Keratinocyte (primary cell): ENCODE results near the gene SALL4. TPM values are rescaled to one million over a fixed set of nuclear protein-coding genes. Genes with fewer than 3 reads are reported as not detected.
"Not testable (repeated sequence)": the region's sequence is repeated elsewhere in the genome, so short reads cannot be mapped to it uniquely, and the experiment has no call there.

Experiments
- DNase-seq: peaks from one replicate; pipeline ENCODE4 v3.0.0-alpha.2; 2011; ENCODE audit warnings: low read depth, missing footprints, low spot score
- FAIRE-seq: peaks from 2 replicates; lab custom pipeline; 2011; peaks lifted over from hg19 to GRCh38; lab: Jason Lieb, UNC
- H2AFZ ChIP-seq: 2 replicates; pipeline ENCODE4 v1.6.0; 2012; ENCODE audit warnings: low read length, control low read depth, inconsistent platforms; ENCODE audit not compliant: control insufficient read depth
- H3K27ac ChIP-seq: 2 replicates; pipeline ENCODE4 v1.5.1; 2011; ENCODE audit warnings: low read length; ENCODE audit not compliant: control insufficient read depth, insufficient read depth
- H3K27me3 ChIP-seq: 3 replicates; pipeline ENCODE4 v1.6.0; 2011; ENCODE audit warnings: low read length; ENCODE audit not compliant: control insufficient read depth, insufficient read depth; ENCODE audit errors: extremely low read depth
- H3K36me3 ChIP-seq, 2 experiments: 2 replicates in 1 of 2; 3 replicates in 1 of 2; pipeline ENCODE4 v1.5.1; 2011; ENCODE audit warnings: low read length in 2 of 2, mild to moderate bottlenecking in 1 of 2; ENCODE audit not compliant: control insufficient read depth in 2 of 2, insufficient read depth in 2 of 2; ENCODE audit errors: extremely low read depth in 1 of 2
- H3K4me1 ChIP-seq: 3 replicates; pipeline ENCODE4 v1.5.1; 2011; ENCODE audit warnings: low read length; ENCODE audit not compliant: control insufficient read depth, insufficient read depth; ENCODE audit errors: extremely low read depth
- H3K4me2 ChIP-seq: 3 replicates; pipeline ENCODE4 v1.6.0; 2011; ENCODE audit warnings: low read depth, low read length; ENCODE audit not compliant: control insufficient read depth, insufficient read depth; ENCODE audit errors: extremely low read depth
- H3K4me3 ChIP-seq, 3 experiments: fragments of 200-600 bp in 1 of 3; sonication (generic) in 1 of 3; 2 replicates in 2 of 3; 3 replicates in 1 of 3; pipeline ENCODE4 v1.5.1; 2011 to 2016; ENCODE audit warnings: low read length in 3 of 3, mild to moderate bottlenecking in 3 of 3, control low read depth in 2 of 3, inconsistent platforms in 1 of 3, low read depth in 1 of 3, mixed read lengths in 1 of 3, mixed run types in 1 of 3, moderate library complexity in 1 of 3; ENCODE audit not compliant: control insufficient read depth in 2 of 3, insufficient read depth in 2 of 3; ENCODE audit errors: extremely low read depth in 1 of 3
- H3K79me2 ChIP-seq: 2 replicates; pipeline ENCODE4 v1.6.0; 2012; ENCODE audit warnings: low read length; ENCODE audit not compliant: control insufficient read depth, insufficient read depth
- H3K9ac ChIP-seq: 3 replicates; pipeline ENCODE4 v1.6.0; 2011; ENCODE audit warnings: low read length; ENCODE audit not compliant: control insufficient read depth, insufficient read depth; ENCODE audit errors: extremely low read depth
- H3K9me1 ChIP-seq: 3 replicates; pipeline ENCODE4 v1.6.0; 2011; ENCODE audit warnings: low read length; ENCODE audit not compliant: control insufficient read depth, insufficient read depth; ENCODE audit errors: extremely low read depth
- H3K9me3 ChIP-seq: 2 replicates; pipeline ENCODE4 v1.5.1; 2012; ENCODE audit warnings: low read depth, low read length; ENCODE audit not compliant: control insufficient read depth
- H4K20me1 ChIP-seq: 3 replicates; pipeline ENCODE4 v1.6.0; 2011; ENCODE audit warnings: low read length; ENCODE audit not compliant: control insufficient read depth, insufficient read depth; ENCODE audit errors: extremely low read depth
- CTCF ChIP-seq, 3 experiments: IDR thresholded peaks in 1 of 3; conservative IDR thresholded peaks in 1 of 3; optimal IDR thresholded peaks in 1 of 3; 2 replicates in 2 of 3; 3 replicates in 1 of 3; pipeline versions ENCODE3 to v1.5.1; 2011; ENCODE audit warnings: low read length in 3 of 3, mild to moderate bottlenecking in 3 of 3, moderate library complexity in 2 of 3, control low read depth in 1 of 3, inconsistent platforms in 1 of 3; ENCODE audit not compliant: insufficient read depth in 2 of 3; ENCODE audit errors: extremely low read depth in 1 of 3
- EZH2 ChIP-seq: IDR thresholded peaks from one replicate; pipeline ENCODE4 v1.6.1; 2012; ENCODE audit warnings: inconsistent platforms, mild to moderate bottlenecking, low read length, moderate library complexity
- dilution Hi-C: fragments of 300-500 bp; cut with MboI; formaldehyde crosslinking; loops from one replicate; pipeline ENCODE4 v1.7.0; 2020; ENCODE audit warnings: low sequenced_read_pairs; ENCODE audit not compliant: extremely low pct_ligation_motif_present
- polyA plus RNA-seq, 5 experiments: library from polyadenylated mRNA; depleted of rRNA in 3 of 5; stranded (reverse) in 3 of 5; stranded (forward) in 1 of 5; unstranded in 1 of 5; fragments of >200 nt; gene quantifications; 1 replicate in 1 of 5; 2 replicates in 3 of 5; 3 replicates in 1 of 5; pipeline versions ENCODE4 v1.2.1 to v1.2.3, GENCODE V29; 2011 to 2012; ENCODE audit warnings: missing spikeins in 2 of 5, low read depth in 1 of 5, low replicate concordance in 1 of 5

The SALL4 gene
- polyA plus RNA-seq, 1 donor (not counting 4 experiments of a cell fraction or from before 2014, with no cell fraction given), result 0.04 TPM

- no peaks in the 10 kb centered on the region for H3K9me3 ChIP-seq
- dilution Hi-C loops, result no loop called here
Measured at GRCh38 chr20:51784299-51784698, 18.0 kb downstream of the SALL4 start.

GRCh38 chr20:51778229-51778759 lies 24.0 kb downstream of the SALL4 start:
- FAIRE-seq, H4K20me1 ChIP-seq, H3K9ac ChIP-seq, H3K4me3 ChIP-seq, H3K9me3 ChIP-seq, H2AFZ ChIP-seq, H3K4me1 ChIP-seq, H3K9me1 ChIP-seq, H3K4me2 ChIP-seq, H3K36me3 ChIP-seq, H3K27me3 ChIP-seq, DNase-seq, H3K27ac ChIP-seq, H3K79me2 ChIP-seq, dilution Hi-C loops: not testable (repeated sequence)

More at GRCh38 chr20:51784299-51784698, 18.0 kb downstream of the SALL4 start:
- no peak overlapping the region for H3K4me2 ChIP-seq
- H3K36me3 ChIP-seq, result no peaks in the 10 kb centered on the region
- DNase-seq, result no peak
- H3K27me3 ChIP-seq, result no peaks in the 10 kb centered on the region
- no peak overlapping the region for H2AFZ ChIP-seq
- H3K4me1 ChIP-seq, result no peaks in the 10 kb centered on the region
- H4K20me1 ChIP-seq, result no peaks in the 10 kb centered on the region
- TF ChIP-seq EZH2 (no peak), CTCF (optimal IDR thresholded peaks at IDR 0.05 in 1 of 3, IDR thresholded peaks at IDR 0.05 in 1 of 3, conservative IDR thresholded peaks at IDR 0.05 in 1 of 3; ENCODE audit: extremely low read depth in 1 of 3, insufficient read depth in 2 of 3, low read length in 3 of 3) (no peak)
- FAIRE-seq, result no peak
- H3K9me1 ChIP-seq, result no peaks in the 10 kb centered on the region
- H3K79me2 ChIP-seq, result no peaks in the 10 kb centered on the region
- H3K4me3 ChIP-seq, result no peak overlapping the region
- no peak overlapping the region for H3K9ac ChIP-seq
- H3K27ac ChIP-seq, result no peak overlapping the region

- DNase-seq (no peak), FAIRE-seq (no peak)
- H3K4me3 ChIP-seq, result no peak overlapping the region
- H3K4me1 ChIP-seq, result no peaks in the 10 kb centered on the region
- H3K79me2 ChIP-seq, result no peaks in the 10 kb centered on the region
- H4K20me1 ChIP-seq, result no peaks in the 10 kb centered on the region
- no peak overlapping the region for H3K4me2 ChIP-seq
- H3K36me3 ChIP-seq, result no peaks in the 10 kb centered on the region
- TF ChIP-seq CTCF (optimal IDR thresholded peaks at IDR 0.05 in 1 of 3, IDR thresholded peaks at IDR 0.05 in 1 of 3, conservative IDR thresholded peaks at IDR 0.05 in 1 of 3; ENCODE audit: extremely low read depth in 1 of 3, insufficient read depth in 2 of 3, low read length in 3 of 3) (no peak), EZH2 (no peak)
- dilution Hi-C loops, result no loop called here
- no peaks in the 10 kb centered on the region for H3K9me3 ChIP-seq
- H2AFZ ChIP-seq, result no peak overlapping the region
- H3K27me3 ChIP-seq, result no peaks in the 10 kb centered on the region
- no peaks in the 10 kb centered on the region for H3K9me1 ChIP-seq
- H3K27ac ChIP-seq, result no peak overlapping the region
- no peak overlapping the region for H3K9ac ChIP-seq
Measured at GRCh38 chr20:51775241-51775640, 27.1 kb downstream of the SALL4 start.
